Spinal cord (tissue), 10 donors: ENCODE results near the gene CD248. TPM values are rescaled to one million over a fixed set of nuclear protein-coding genes. Genes with fewer than 3 reads are reported as not detected.

Experiments
- DNase-seq, 6 donors: peaks; one replicate each; pipeline versions ENCODE4 v3.0.0 to v3.0.0-alpha.2; 2013 to 2015; ENCODE audit warnings: low spot score in 6 of 6, low read depth in 4 of 6
- H3K27ac ChIP-seq: one replicate; pipeline ENCODE4 v1.5.1; 2013; ENCODE audit warnings: low read depth, low read length, control low read depth
- H3K27me3 ChIP-seq: one replicate; pipeline ENCODE4 v1.6.1; 2013; ENCODE audit warnings: low read length; ENCODE audit not compliant: control insufficient read depth, insufficient read depth
- H3K36me3 ChIP-seq: one replicate; pipeline ENCODE4 v1.6.1; 2013; ENCODE audit warnings: low read length; ENCODE audit not compliant: control insufficient read depth, insufficient read depth
- H3K4me1 ChIP-seq: one replicate; pipeline ENCODE4 v1.6.1; 2013; ENCODE audit warnings: low read length; ENCODE audit not compliant: control insufficient read depth, insufficient read depth
- H3K4me3 ChIP-seq: one replicate; pipeline ENCODE4 v1.5.1; 2013; ENCODE audit warnings: low read depth, low read length, control low read depth
- H3K9me3 ChIP-seq: one replicate; pipeline ENCODE4 v1.6.1; 2013; ENCODE audit warnings: low read length; ENCODE audit not compliant: control insufficient read depth, insufficient read depth
- WGBS: methylation state at CpG from one replicate; pipeline ENCODE4 v1.1.5; 2013; ENCODE audit warnings: missing lambda C conversion rate; ENCODE audit not compliant: insufficient coverage; 5-methylcytosine and 5-hydroxymethylcytosine counted together
- polyA plus RNA-seq, 2 donors: library from polyadenylated mRNA; unstranded; fragments of 120-200 nt; gene quantifications; one replicate each; pipeline ENCODE4 v1.2.1, GENCODE V29; 2013; ENCODE audit not compliant: insufficient read length in 2 of 2
- total RNA-seq, 2 donors: library from RNA; depleted of rRNA in 1 of 2; stranded (reverse); fragments of 120-200 nt in 1 of 2; fragments of >200 nt in 1 of 2; gene quantifications; one replicate each; pipeline versions ENCODE4 v1.2.3 to v1.2.4, GENCODE V29; 2013 to 2014
- donor health status: healthy.

CD248 gene
- total and polyA plus RNA-seq, 4 donors = 10.9 to 44.0 (median 27.9) TPM

GRCh38 chr11:66289548-66290329, 27.1 kb downstream of the CD248 start:
- peak overlapping the region; percentile 99 for H3K27ac ChIP-seq
- H3K9me3 ChIP-seq = no peaks in the 10 kb centered on the region
- peaks cover 13% of the 10 kb centered on the region for H3K27me3 ChIP-seq
- DNase-seq = no peak
- H3K36me3 ChIP-seq = peaks cover 34% of the 10 kb centered on the region
- H3K4me3 ChIP-seq = peak overlapping the region; percentile 97
- WGBS = 11% methylated on average over 34 of the region's 36 CpGs
- H3K4me1 ChIP-seq = peaks cover 54% of the 10 kb centered on the region

DNA sequence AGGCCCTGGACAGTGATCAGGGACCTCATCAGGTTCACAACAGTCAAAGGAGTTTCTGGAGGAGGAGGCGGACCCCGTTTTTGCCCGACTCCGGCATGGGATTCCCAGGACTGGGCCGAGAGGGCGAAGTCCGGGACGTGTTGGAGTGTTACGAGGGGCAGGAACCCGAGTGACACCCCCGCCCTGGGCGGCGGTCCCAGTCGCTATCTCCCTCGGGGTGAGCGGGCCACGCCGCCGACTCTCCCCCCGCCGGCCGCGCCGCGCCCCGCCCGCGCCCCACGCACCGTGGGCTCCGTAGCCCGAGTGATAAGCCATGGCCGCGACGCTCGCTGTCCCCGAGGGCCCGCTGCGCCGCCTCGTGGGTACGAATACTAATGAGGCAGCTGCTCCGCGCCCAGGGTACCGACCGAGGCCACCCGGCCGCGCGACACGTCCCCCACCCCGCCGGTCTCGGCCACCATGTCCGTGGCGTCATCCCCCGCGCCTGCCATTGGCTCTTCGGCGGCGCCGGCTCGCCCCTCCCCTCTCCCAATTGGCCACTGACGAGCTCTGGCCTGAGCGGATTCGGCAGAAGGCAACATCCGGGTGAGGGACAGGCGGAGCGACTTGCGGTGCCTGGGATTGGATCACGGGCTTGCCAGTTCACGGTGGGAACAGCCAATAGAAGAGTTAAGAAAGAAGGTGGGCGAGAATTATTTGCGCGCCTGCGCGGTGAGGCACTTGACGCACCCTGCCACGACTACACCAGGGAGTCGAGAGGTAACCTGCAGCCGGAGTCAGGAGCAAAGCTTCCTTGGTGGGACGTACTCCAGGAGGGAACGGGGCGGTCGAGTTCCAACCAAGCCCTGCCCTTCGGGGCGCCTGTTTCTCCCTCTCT, 27.9 kb downstream of the CD248 start, which contains the start of gene YIF1A:
Gene YIF1A, minus strand, starts transcription at position 473 of the 877 bp plus-strand sequence. Its CDS starts 158 bp downstream, at position 315.
- WGBS = under 1% methylated on average over 86 of the region's 87 CpGs
- peaks cover 56% of the 10 kb centered on the region for H3K4me1 ChIP-seq

GRCh38 chr11:66287889-66288670, 28.8 kb downstream of the CD248 start:
- peak in 1 of 6 donors; percentile 64 for DNase-seq
- peaks cover 60% of the 10 kb centered on the region for H3K4me1 ChIP-seq
- peak overlapping the region; percentile 90 for H3K4me3 ChIP-seq
- 34% methylated on average over 18 of the region's 20 CpGs for WGBS
- H3K27me3 ChIP-seq = peaks cover 10% of the 10 kb centered on the region
- no peaks in the 10 kb centered on the region for H3K9me3 ChIP-seq
- H3K36me3 ChIP-seq = peaks cover 41% of the 10 kb centered on the region
- peak overlapping the region; percentile 99 for H3K27ac ChIP-seq

More for the DNA sequence above, 27.9 kb downstream of the CD248 start, which contains the start of gene YIF1A:
- peak within 1 kb of the TSS; percentile 97 for H3K4me3 ChIP-seq
- H3K9me3 ChIP-seq = no peaks in the 10 kb centered on the region
- DNase-seq = peak; percentile 93 to 100 (median 98)
- peaks cover 13% of the 10 kb centered on the region for H3K27me3 ChIP-seq
- H3K36me3 ChIP-seq = peaks cover 34% of the 10 kb centered on the region
- peak within 1 kb of the TSS; percentile 99 for H3K27ac ChIP-seq

- 66% methylated on average over 7 of the region's 10 CpGs for WGBS
- H3K27me3 ChIP-seq = peaks cover 3% of the 10 kb centered on the region
- peaks cover 60% of the 10 kb centered on the region for H3K4me1 ChIP-seq
- peaks cover 48% of the 10 kb centered on the region for H3K36me3 ChIP-seq
- DNase-seq = no peak
- H3K9me3 ChIP-seq = no peaks in the 10 kb centered on the region
- no peak overlapping the region for H3K27ac ChIP-seq
- no peak overlapping the region for H3K4me3 ChIP-seq
Measured at GRCh38 chr11:66287211-66287888, 29.5 kb downstream of the CD248 start.

DNA sequence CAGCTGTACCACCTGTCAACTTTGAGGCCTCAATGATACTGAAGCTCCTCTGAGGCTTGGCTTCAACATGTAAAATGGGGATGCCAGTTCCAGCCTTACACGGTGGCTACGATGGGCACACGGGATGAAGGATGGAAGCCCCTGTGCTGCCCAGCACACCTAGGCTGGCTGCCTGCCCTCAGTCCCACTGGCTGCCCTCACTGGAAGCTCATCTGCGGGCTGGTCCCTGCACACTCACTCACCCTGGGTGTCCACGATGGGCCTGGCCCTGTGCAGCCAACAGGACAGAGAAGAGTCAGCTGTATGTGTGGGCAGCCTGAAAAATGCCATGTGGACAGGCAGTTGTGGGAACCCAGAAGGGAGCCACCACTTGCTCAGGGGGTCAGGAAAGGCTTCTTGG, 30.1 kb downstream of the CD248 start:
- DNase-seq = no peak
- Histone ChIP-seq H3K4me3 (no peak overlapping the region), H3K4me1 (peaks cover 62% of the 10 kb centered on the region), H3K36me3 (peaks cover 52% of the 10 kb centered on the region), H3K27ac (no peak overlapping the region), H3K9me3 (no peaks in the 10 kb centered on the region), H3K27me3 (peaks cover 2% of the 10 kb centered on the region)
- 85% methylated on average over 5 of the region's 5 CpGs for WGBS

GRCh38 chr11:66285250-66285947, 31.4 kb downstream of the CD248 start:
- DNase-seq = no peak
- Histone ChIP-seq H3K4me3 (no peak overlapping the region), H3K27ac (no peak overlapping the region), H3K4me1 (peaks cover 69% of the 10 kb centered on the region), H3K36me3 (peaks cover 59% of the 10 kb centered on the region), H3K27me3 (no peaks in the 10 kb centered on the region), H3K9me3 (no peaks in the 10 kb centered on the region)
- 78% methylated on average over 10 of the region's 13 CpGs for WGBS

DNA sequence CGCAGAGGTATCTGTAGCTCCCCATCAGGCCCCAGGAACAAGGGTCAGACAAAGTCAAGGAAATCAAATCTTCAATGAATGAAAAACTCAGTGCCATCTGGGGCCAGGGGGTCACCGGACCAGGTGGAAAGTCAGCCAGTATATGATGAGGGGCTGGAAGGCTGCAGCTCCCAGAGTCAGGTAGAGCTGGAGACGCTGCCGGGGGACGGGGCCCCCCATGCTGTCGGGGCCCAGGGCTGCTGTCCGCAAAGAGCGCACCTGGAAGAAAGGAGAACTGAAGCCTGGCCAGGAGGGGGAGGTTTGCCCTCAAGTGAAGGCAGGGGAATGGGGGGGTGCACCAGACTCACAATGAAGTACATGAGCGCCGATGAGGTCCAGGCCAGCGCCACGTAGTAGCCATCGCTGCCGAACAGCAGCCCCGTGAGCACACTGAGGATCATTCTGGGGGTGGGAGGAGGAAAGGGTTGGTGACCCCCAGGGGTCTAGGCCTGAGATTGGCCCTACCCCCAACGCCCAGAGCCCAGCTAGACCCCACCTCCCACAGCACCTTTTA, 32.2 kb downstream of the CD248 start:
- Histone ChIP-seq H3K4me3 (no peak overlapping the region), H3K36me3 (peaks cover 62% of the 10 kb centered on the region), H3K27me3 (no peaks in the 10 kb centered on the region), H3K4me1 (peaks cover 69% of the 10 kb centered on the region), H3K9me3 (no peaks in the 10 kb centered on the region), H3K27ac (no peak overlapping the region)
- no peak for DNase-seq
- WGBS = 96% methylated on average over 11 of the region's 16 CpGs

GRCh38 chr11:66283461-66284105, 33.3 kb downstream of the CD248 start:
- Histone ChIP-seq H3K9me3 (no peaks in the 10 kb centered on the region), H3K27ac (no peak overlapping the region), H3K27me3 (no peaks in the 10 kb centered on the region), H3K4me3 (no peak overlapping the region), H3K4me1 (peaks cover 74% of the 10 kb centered on the region), H3K36me3 (peaks cover 62% of the 10 kb centered on the region)
- 88% methylated on average over 7 of the region's 14 CpGs for WGBS
- DNase-seq = no peak
